HEK293 (cell line): Measurements from ENCODE around the gene STK39.

ENCODE experiments used
- CTCF ChIA-PET: fragments of 350-600 bp; formaldehyde crosslinking; extraction: SDS; loops from one replicate; lab custom pipeline; 2021; ENCODE audit warnings: antibody characterized with exemption; lab: Yijun Ruan, JAX
- POLR2A ChIA-PET: fragments of 300-600 bp; formaldehyde crosslinking; extraction: SDS; loops from one replicate; lab custom pipeline; 2020; ENCODE audit warnings: antibody characterized with exemption, inconsistent platforms; lab: Yijun Ruan, JAX
- H3K27ac ChIP-seq: fragments of 200-500 bp; sonication (Bioruptor generic); 2 replicates; pipeline ENCODE4 v1.5.1; 2014; ENCODE audit warnings: low read depth, low read length, control low read depth, inconsistent platforms; ENCODE audit errors: extremely low read depth
- H3K36me3 ChIP-seq, 2 experiments: fragments of 200-500 bp in 1 of 2; sonication (Bioruptor generic) in 1 of 2; 1 replicate in 1 of 2; 2 replicates in 1 of 2; pipeline ENCODE4 v1.5.1; 2014 to 2017; ENCODE audit warnings: inconsistent platforms in 2 of 2, low read length in 2 of 2; ENCODE audit not compliant: control insufficient read depth in 2 of 2, insufficient read depth in 1 of 2
- H3K4me1 ChIP-seq: fragments of 200-500 bp; sonication (Bioruptor generic); 2 replicates; pipeline ENCODE4 v1.5.1; 2014; ENCODE audit warnings: mild to moderate bottlenecking, low read length, inconsistent platforms; ENCODE audit not compliant: control insufficient read depth, insufficient read depth
- H3K4me3 ChIP-seq: 2 replicates; pipeline ENCODE4 v1.5.1; 2011; ENCODE audit warnings: low read depth, mild to moderate bottlenecking, control low read depth, low read length, moderate library complexity
- H3K9me3 ChIP-seq: fragments of 200-500 bp; sonication (Bioruptor generic); 2 replicates; pipeline ENCODE4 v1.5.1; 2014; ENCODE audit warnings: low read depth, low read length, inconsistent platforms; ENCODE audit not compliant: control insufficient read depth, insufficient read depth
- HOXC10 ChIP-seq: sonication (generic); formaldehyde crosslinking; IDR thresholded peaks from 2 replicates; pipeline ENCODE4 v1.8.1; 2023; ENCODE audit warnings: mild to moderate bottlenecking, missing genetic modification reagents
- ZBTB17 ChIP-seq: fragments of 450-650 bp; formaldehyde crosslinking; IDR thresholded peaks from 2 replicates; pipeline ENCODE4 v1.5.1; 2016; ENCODE audit warnings: missing biosample characterization, missing genetic modification characterization
- ZBTB48 ChIP-seq: fragments of 450-650 bp; formaldehyde crosslinking; IDR thresholded peaks from 2 replicates; pipeline ENCODE4 v1.5.1; 2016; ENCODE audit warnings: missing biosample characterization, missing genetic modification characterization
- ZEB2 ChIP-seq: fragments of 450-650 bp; formaldehyde crosslinking; IDR thresholded peaks from 2 replicates; pipeline ENCODE4 v1.5.1; 2016; ENCODE audit warnings: missing biosample characterization, missing genetic modification characterization
- ZFP69B ChIP-seq: fragments of 450-650 bp; formaldehyde crosslinking; IDR thresholded peaks from 2 replicates; pipeline ENCODE4 v1.5.1; 2016; ENCODE audit warnings: missing biosample characterization, missing genetic modification characterization
- ZIC2 ChIP-seq: fragments of 450-650 bp; formaldehyde crosslinking; IDR thresholded peaks from 2 replicates; pipeline ENCODE4 v1.5.1; 2016; ENCODE audit warnings: missing biosample characterization, missing genetic modification characterization
- ZNF114 ChIP-seq: fragments of 450-650 bp; formaldehyde crosslinking; IDR thresholded peaks from 2 replicates; pipeline ENCODE4 v1.5.0; 2017; ENCODE audit warnings: missing biosample characterization, missing genetic modification characterization
- ZNF24 ChIP-seq: fragments of 450-650 bp; formaldehyde crosslinking; IDR thresholded peaks from 2 replicates; pipeline ENCODE4 v1.5.1; 2016; ENCODE audit warnings: missing biosample characterization, missing genetic modification characterization
- ZNF530 ChIP-seq: fragments of 450-650 bp; formaldehyde crosslinking; IDR thresholded peaks from 2 replicates; pipeline ENCODE4 v1.5.1; 2016; ENCODE audit warnings: low read depth, missing biosample characterization, missing genetic modification characterization
- ZNF658 ChIP-seq: fragments of 450-650 bp; formaldehyde crosslinking; IDR thresholded peaks from 2 replicates; pipeline ENCODE4; 2016; ENCODE audit warnings: missing biosample characterization, missing genetic modification characterization
- ZNF843 ChIP-seq: fragments of 450-650 bp; formaldehyde crosslinking; IDR thresholded peaks from 2 replicates; pipeline ENCODE4 v1.5.1; 2016; ENCODE audit warnings: missing biosample characterization, missing genetic modification characterization
- TF ChIP-seq, protein P1 (sequence below): fragments of 450-650 bp; formaldehyde crosslinking; IDR thresholded peaks from 2 replicates; pipeline ENCODE4 v1.5.1; 2016; ENCODE audit warnings: missing biosample characterization, missing genetic modification characterization
- TF ChIP-seq, protein P2 (sequence below): fragments of 450-650 bp; formaldehyde crosslinking; IDR thresholded peaks from 2 replicates; pipeline ENCODE4 v1.5.1; 2017; ENCODE audit warnings: missing biosample characterization, missing genetic modification characterization
- TF ChIP-seq, protein P3 (sequence below): fragments of 450-650 bp; formaldehyde crosslinking; IDR thresholded peaks from 2 replicates; pipeline ENCODE4 v1.5.1; 2016; ENCODE audit warnings: missing biosample characterization, missing genetic modification characterization
- TF ChIP-seq, protein P4 (sequence below): fragments of 450-650 bp; formaldehyde crosslinking; IDR thresholded peaks from 2 replicates; pipeline ENCODE4 v1.5.1; 2017; ENCODE audit warnings: missing biosample characterization, missing genetic modification characterization
- TF ChIP-seq, protein P5 (sequence below): fragments of 450-650 bp; formaldehyde crosslinking; IDR thresholded peaks from 2 replicates; pipeline ENCODE4 v1.5.1; 2016; ENCODE audit warnings: missing biosample characterization, missing genetic modification characterization
- TF ChIP-seq, protein P6 (sequence below): fragments of 450-650 bp; formaldehyde crosslinking; IDR thresholded peaks from 2 replicates; pipeline ENCODE4 v1.5.1; 2016; ENCODE audit warnings: missing biosample characterization, missing genetic modification characterization

The STK39 gene

GRCh38 chr2:167940346-167940725 is 307.1 kb downstream of the STK39 start:
- Histone ChIP-seq H3K9me3 (no peaks in the 10 kb centered on the region), H3K4me3 (no peak overlapping the region), H3K27ac (no peak overlapping the region), H3K4me1 (no peaks in the 10 kb centered on the region; the same call in 1 of the 2 replicates), H3K36me3 (no peaks in the 10 kb centered on the region)
- ChIA-PET POLR2A (no interaction called here), CTCF (interaction anchor here (1.6 kb wide), 1 partner anchor 179 kb away, joined by 4 read pairs; no protein-coding TSS in a partner anchor)
- TF ChIP-seq ZEB2 (tag by site-specific recombination) (no peak), ZBTB48 (no peak), HOXC10 (CRISPR knock-in tag) (no peak), ZNF24 (no peak), ZFP69B (no peak), ZNF843 (tag by site-specific recombination) (no peak), ZNF530 (tag by site-specific recombination) (no peak), ZBTB17 (tag by site-specific recombination) (no peak), ZNF114 (tag by site-specific recombination) (no peak), ZIC2 (tag by site-specific recombination) (no peak), ZNF658 (no peak)
- TF ChIP-seq, protein P1, sequence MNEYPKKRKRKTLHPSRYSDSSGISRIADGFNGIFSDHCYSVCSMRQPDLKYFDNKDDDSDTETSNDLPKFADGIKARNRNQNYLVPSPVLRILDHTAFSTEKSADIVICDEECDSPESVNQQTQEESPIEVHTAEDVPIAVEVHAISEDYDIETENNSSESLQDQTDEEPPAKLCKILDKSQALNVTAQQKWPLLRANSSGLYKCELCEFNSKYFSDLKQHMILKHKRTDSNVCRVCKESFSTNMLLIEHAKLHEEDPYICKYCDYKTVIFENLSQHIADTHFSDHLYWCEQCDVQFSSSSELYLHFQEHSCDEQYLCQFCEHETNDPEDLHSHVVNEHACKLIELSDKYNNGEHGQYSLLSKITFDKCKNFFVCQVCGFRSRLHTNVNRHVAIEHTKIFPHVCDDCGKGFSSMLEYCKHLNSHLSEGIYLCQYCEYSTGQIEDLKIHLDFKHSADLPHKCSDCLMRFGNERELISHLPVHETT (tag by site-specific recombination) = no peak
- TF ChIP-seq, protein P2, sequence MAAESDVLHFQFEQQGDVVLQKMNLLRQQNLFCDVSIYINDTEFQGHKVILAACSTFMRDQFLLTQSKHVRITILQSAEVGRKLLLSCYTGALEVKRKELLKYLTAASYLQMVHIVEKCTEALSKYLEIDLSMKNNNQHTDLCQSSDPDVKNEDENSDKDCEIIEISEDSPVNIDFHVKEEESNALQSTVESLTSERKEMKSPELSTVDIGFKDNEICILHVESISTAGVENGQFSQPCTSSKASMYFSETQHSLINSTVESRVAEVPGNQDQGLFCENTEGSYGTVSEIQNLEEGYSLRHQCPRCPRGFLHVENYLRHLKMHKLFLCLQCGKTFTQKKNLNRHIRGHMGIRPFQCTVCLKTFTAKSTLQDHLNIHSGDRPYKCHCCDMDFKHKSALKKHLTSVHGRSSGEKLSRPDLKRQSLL (tag by site-specific recombination) = no peak
- TF ChIP-seq, protein P3, sequence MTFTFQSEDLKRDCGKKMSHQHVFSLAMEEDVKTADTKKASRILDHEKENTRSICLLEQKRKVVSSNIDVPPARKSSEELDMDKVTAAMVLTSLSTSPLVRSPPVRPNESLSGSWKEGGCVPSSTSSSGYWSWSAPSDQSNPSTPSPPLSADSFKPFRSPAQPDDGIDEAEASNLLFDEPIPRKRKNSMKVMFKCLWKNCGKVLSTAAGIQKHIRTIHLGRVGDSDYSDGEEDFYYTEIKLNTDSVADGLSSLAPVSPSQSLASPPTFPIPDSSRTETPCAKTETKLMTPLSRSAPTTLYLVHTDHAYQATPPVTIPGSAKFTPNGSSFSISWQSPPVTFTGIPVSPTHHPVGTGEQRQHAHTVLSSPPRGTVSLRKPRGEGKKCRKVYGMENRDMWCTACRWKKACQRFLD = no peak
- TF ChIP-seq, protein P4, sequence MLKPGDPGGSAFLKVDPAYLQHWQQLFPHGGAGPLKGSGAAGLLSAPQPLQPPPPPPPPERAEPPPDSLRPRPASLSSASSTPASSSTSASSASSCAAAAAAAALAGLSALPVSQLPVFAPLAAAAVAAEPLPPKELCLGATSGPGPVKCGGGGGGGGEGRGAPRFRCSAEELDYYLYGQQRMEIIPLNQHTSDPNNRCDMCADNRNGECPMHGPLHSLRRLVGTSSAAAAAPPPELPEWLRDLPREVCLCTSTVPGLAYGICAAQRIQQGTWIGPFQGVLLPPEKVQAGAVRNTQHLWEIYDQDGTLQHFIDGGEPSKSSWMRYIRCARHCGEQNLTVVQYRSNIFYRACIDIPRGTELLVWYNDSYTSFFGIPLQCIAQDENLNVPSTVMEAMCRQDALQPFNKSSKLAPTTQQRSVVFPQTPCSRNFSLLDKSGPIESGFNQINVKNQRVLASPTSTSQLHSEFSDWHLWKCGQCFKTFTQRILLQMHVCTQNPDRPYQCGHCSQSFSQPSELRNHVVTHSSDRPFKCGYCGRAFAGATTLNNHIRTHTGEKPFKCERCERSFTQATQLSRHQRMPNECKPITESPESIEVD = no peak
- TF ChIP-seq, protein P5, sequence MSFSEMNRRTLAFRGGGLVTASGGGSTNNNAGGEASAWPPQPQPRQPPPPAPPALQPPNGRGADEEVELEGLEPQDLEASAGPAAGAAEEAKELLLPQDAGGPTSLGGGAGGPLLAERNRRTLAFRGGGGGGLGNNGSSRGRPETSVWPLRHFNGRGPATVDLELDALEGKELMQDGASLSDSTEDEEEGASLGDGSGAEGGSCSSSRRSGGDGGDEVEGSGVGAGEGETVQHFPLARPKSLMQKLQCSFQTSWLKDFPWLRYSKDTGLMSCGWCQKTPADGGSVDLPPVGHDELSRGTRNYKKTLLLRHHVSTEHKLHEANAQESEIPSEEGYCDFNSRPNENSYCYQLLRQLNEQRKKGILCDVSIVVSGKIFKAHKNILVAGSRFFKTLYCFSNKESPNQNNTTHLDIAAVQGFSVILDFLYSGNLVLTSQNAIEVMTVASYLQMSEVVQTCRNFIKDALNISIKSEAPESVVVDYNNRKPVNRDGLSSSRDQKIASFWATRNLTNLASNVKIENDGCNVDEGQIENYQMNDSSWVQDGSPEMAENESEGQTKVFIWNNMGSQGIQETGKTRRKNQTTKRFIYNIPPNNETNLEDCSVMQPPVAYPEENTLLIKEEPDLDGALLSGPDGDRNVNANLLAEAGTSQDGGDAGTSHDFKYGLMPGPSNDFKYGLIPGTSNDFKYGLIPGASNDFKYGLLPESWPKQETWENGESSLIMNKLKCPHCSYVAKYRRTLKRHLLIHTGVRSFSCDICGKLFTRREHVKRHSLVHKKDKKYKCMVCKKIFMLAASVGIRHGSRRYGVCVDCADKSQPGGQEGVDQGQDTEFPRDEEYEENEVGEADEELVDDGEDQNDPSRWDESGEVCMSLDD (tag by site-specific recombination) = no peak
- TF ChIP-seq, protein P6, sequence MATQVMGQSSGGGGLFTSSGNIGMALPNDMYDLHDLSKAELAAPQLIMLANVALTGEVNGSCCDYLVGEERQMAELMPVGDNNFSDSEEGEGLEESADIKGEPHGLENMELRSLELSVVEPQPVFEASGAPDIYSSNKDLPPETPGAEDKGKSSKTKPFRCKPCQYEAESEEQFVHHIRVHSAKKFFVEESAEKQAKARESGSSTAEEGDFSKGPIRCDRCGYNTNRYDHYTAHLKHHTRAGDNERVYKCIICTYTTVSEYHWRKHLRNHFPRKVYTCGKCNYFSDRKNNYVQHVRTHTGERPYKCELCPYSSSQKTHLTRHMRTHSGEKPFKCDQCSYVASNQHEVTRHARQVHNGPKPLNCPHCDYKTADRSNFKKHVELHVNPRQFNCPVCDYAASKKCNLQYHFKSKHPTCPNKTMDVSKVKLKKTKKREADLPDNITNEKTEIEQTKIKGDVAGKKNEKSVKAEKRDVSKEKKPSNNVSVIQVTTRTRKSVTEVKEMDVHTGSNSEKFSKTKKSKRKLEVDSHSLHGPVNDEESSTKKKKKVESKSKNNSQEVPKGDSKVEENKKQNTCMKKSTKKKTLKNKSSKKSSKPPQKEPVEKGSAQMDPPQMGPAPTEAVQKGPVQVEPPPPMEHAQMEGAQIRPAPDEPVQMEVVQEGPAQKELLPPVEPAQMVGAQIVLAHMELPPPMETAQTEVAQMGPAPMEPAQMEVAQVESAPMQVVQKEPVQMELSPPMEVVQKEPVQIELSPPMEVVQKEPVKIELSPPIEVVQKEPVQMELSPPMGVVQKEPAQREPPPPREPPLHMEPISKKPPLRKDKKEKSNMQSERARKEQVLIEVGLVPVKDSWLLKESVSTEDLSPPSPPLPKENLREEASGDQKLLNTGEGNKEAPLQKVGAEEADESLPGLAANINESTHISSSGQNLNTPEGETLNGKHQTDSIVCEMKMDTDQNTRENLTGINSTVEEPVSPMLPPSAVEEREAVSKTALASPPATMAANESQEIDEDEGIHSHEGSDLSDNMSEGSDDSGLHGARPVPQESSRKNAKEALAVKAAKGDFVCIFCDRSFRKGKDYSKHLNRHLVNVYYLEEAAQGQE (tag by site-specific recombination) = no peak
